Measurements from ENCODE around the gene GPR39.

Gene GPR39

DNA sequence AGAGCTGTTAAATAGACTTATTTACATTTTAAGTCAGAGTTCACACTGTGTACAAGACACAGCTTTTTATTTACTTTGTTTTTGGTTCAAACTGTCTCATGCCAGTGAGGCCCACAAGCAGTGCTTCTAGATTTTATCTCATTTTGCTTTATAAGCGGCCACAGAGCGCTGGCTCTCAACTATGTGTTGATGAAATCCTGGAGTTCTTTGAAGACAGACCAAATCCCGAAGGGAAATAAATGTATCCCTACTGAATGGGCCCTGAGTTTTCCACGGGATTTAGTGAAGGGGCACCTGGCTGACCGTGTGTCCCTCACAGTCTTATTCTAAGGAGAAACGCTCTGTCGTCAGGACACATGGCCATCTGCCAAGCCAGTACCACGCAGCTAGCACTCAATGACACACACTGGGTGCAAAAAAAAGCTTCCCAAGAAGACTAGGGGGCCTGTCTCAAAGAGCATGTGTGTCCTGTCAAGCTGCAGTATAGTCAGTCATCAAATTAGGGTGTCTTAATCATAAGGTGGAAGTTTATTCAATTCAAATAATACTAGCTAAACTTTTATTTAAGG, 230.0 kb downstream of the GPR39 start:
- no peak for DNase-seq

- no peak for DNase-seq
These were observed 234.8 kb downstream of the GPR39 start for GRCh38 chr2:132651115-132652045.

DNA sequence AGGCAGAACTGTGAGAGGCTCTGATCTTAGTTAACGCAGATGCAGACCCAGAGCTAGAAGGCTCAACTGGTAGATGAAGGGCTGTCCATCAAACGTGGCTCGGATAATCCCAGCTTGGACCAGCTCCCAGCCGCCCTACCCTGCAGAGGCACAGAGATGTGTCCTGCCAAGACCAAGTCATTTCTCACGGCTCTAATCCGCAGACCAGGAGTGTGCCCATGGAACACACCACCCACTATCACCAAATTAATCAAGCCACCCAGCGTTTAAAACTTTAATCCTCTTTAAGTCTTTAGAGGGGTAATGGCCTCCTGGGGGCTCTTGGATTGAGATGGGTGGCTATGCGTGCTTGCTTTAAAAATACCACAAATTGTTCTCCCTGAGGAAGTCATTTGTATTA, 235.9 kb downstream of the GPR39 start:
- DNase-seq = no peak

GRCh38 chr2:132654335-132654734, 237.7 kb downstream of the GPR39 start:
- DNase-seq = no peak

DNA sequence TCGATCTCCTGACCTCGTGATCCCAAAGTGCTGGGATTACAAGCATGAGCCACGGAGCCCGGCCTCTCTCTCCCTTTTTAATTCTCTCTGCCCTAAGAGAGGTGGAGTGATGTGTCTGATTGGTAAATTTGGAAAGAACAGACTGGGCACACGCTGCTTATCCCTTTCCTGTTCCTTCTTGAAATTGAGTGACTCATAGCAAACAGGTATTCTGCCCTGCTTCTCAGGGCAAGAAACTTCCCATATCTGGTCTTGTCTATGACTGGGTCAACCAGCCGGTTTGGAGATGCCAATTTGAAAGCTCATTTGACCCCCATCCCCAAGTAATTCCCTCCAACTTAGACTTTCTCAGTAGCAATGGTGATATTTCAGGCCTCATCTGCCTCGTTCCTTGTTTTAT, 238.4 kb downstream of the GPR39 start:
- DNase-seq = no peak

GRCh38 chr2:132656266-132656975, 239.8 kb downstream of the GPR39 start:
- no peak for DNase-seq

- DNase-seq = no peak
These were observed 242.7 kb downstream of the GPR39 start for GRCh38 chr2:132659331-132659730.

- no peak for DNase-seq
These were observed 246.1 kb downstream of the GPR39 start for GRCh38 chr2:132662732-132663131.

GRCh38 chr2:132664096-132664495, 247.5 kb downstream of the GPR39 start:
- no peak for DNase-seq

- DNase-seq = no peak
These were observed 249.0 kb downstream of the GPR39 start for GRCh38 chr2:132665401-132666140.

- no peak for DNase-seq
These were observed 251.1 kb downstream of the GPR39 start for GRCh38 chr2:132667706-132668105.

GRCh38 chr2:132668189-132668823, 251.7 kb downstream of the GPR39 start:
- no peak for DNase-seq

DNA sequence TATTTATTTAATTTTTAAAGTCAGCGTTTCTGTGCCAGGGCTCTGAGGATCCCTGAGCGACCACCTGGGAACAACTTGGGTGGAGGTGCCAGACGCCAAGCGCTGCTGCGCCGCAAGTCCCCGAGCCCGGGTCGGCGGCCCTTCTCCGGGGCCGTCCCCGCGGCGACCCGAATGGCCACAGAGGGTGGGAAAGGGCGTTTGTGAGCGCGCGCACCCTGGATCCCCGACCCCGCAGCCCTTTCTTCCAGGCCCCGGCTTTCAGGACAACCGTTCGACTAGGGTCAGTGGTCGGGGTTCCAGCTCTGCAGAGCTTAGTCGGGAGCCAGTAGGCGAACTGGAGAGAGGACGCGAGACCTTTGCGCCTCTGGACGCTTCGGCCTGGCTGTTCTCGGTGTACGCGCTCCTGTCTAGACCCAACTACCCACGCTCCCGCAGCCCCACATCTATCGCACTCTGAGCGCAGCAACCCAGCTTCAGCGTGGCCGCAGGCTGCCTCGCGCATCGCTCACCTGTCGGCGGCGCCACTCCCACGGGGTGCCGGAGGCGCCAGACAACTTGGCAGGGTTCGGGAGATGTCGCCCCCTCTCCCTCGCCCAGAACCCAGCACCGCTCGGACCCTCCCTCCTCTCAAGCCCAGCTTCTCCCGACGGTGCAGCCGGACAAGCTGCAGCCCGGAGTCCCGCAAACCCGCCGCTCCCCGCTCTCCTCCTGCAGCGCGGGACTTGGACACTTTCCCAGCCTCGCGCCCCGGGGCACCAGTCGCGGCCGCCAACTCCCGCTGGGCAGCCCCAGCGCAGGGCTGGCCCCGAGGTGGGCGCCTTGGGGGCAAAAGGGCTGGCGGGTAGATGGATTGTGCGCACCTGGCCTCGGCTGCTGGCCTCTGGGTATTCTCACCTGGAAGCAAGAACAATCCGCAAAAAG, 252.6 kb downstream of the GPR39 start:
- DNase-seq = no peak

DNA sequence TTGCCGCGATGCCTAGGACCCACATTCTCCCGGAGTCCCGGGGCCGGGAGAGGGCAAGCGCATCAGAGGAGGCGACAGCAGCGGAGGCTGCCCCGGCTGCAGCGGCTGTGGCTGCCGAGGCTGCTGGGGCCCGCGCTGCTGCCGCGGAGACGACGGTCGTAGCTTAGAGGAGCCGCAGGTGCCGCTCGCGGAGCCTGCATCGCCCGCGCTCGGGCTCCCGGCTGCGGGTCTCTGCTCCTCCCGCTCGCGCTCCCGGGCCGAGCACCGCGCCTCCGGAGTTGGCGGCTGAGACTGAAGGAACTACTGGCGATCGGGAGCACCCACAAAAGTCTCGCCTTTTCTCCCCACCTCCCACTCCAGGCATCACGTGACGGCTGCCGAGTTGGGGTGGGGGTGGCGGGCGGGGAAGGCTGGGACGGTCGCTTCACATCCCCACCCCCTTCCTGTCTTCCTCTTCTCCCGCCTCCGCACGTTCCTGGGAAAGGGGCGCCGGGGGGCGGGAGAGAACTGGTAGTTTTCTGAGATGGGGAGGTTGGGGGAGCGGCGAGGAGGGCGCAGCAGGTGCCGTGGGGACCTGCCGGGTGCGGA, 253.4 kb downstream of the GPR39 start, which contains the start of gene LYPD1:
Gene LYPD1, minus strand, starts transcription at position 298 of the 588 bp plus-strand sequence. Its CDS starts 273 bp downstream, at position 25.
- no peak for DNase-seq

GRCh38 chr2:132670496-132671150, 254.0 kb downstream of the GPR39 start:
- DNase-seq = no peak

DNA sequence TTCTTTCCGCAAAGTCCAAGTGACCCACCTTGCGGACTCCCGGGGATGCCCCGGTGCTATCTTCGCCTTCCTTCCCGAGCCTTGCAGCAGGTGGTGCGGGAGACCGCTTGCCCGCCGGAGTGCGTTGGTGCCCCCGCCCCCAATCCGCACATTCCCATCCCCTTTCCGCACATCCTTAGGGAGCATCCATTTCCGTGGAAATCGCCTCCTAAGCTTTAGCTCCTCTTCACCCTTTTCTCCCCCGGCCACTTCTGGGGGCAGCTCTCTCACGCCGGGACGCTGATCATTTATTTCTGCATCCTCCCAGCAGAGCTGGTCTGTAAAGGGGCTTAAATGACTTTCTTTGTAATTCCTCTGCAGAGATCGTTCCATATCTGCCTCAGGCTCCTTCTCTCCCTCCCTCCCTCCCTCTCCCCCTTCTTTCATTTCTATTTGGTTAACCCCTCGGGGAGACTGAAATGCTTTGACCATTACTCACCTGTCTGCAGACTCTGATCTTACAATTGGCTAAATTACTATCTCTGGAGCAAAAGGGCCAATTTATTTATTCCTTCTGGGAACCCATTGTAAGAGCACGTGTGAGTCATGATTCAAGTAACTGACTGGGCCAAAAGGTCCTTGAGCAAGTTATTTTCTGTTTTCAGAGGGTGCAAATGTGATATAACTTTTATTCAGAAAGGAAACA, 254.7 kb downstream of the GPR39 start:
- no peak for DNase-seq

- no peak for DNase-seq
These were observed 260.4 kb downstream of the GPR39 start for GRCh38 chr2:132676999-132677398.

- no peak for DNase-seq
These were observed 261.1 kb downstream of the GPR39 start for GRCh38 chr2:132677661-132678060.

GRCh38 chr2:132678483-132678882, 261.9 kb downstream of the GPR39 start:
- no peak for DNase-seq

DNA sequence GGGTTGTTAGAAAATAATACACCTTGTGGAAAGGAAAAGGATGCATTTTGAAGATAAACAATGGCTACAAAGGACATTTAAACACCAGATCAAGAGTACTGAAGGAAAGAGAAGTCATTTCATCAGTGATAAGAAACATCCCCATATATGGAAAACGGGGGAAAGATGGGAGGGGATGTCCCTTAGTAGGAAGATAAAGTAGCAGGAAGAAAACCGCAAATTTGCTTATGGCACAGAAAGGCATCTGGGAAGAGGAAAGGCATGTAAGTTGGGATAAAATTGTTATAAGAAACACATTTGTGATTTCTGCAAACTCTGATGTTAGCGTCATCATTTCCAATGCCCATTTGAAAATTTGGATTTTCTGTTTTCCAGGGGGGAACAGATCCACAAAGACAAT, 263.9 kb downstream of the GPR39 start:
- no peak for DNase-seq

All from activated gamma-delta T cell treated with Interleukin-2 at 50 U/mL for 16 hours (primary cell).